ENCODE results near the gene EPHA6.

- TF ChIP-seq CTCF (IDR thresholded peaks at IDR 0.05) = no peak
- TF ChIP-seq EZH2 (IDR thresholded peaks at IDR 0.05; ENCODE audit: borderline replicate concordance, insufficient read depth, low read depth, low read length, poor library complexity, severe bottlenecking) = no peak
Observed at GRCh38 chr3:97277708-97278107, 463.3 kb downstream of the EPHA6 start.

Measured in B cell (primary cell).